Nucleus accumbens (tissue), 56 donors: ENCODE measurements around the gene TAPT1.
"Not testable (repeated sequence)": the region's sequence is repeated elsewhere in the genome, so short reads cannot be mapped to it uniquely, and the experiment has no call there.

Source experiments
- DNase-seq, 56 donors: peaks; one replicate each; lab custom pipeline; 2025; lab: John Stamatoyannopoulos, UW

TAPT1 gene

DNA sequence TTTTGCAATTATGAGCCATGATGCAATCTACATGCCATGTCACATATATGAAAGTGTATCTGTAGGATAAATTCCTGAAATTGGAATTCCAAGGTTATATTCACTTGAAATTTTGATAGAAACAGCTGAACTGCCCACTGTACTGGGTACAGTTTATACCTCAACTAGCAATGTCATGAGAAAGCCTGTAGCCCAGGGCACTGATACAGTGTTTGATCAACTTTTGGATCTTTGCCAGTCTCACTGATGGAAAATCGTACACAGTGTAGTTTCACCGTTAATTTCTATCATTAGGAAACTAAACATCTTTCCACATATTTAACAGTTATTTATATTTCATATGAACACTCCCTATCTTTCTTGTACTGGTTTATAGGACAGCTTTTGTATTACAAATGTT lies 34.2 kb downstream of the TAPT1 start:
- DNase-seq = no peak

DNA sequence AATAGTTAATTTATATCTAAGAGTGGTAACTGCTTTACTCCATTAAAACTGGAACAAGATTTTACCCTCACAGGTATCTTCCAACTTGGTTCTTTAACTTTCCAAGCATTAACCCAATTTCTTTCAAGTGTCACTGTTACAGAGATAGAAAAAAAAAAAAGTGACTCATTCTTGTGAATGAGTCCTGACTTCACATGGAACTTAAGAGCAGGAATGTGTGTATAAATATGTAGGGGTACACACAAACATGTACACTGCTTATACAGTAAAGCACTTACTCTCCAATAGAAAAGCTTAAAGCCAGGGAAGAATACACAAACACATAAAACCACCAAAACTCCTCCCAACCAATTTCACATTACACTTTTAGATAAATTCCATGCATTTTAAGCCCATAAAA lies 38.8 kb downstream of the TAPT1 start:
- DNase-seq = no peak

DNA sequence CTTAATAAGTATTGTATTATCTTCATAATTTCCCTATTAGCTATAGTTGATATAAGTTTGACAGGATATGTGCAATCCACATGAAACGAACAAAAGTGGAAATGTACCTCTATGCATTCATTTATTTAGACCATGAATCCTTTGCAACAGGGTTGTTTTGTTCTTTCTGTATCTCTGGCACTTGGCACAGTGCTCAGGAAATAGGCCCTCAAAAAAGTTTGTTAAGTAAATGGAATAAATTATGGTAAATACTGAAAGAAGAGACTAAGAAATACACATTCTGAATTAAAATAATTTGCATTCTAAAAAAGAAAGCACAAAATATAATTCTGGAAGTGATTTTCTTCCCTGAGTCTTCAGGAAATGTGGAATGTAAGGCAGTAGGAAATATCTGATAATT lies 39.3 kb downstream of the TAPT1 start:
- DNase-seq = no peak

DNA sequence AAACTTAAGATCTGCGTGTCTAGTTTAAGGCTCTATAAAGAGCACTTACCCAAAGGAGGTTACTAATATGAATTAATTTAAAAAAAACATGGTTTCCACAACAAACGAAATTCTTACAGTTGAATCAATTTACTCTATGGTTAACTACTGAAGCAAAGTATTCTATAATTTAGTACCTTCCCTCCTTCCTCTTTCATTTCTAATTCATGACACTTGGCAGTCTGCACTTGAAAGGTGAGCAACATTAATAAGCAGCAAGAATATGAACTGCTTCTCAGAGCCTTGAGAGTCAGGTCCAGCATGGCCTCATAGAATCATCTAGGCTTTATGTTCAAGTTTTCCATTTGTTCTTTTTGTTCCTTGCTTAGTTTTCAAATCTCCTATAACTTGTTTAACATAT lies 42.7 kb downstream of the TAPT1 start:
- no peak for DNase-seq

DNA sequence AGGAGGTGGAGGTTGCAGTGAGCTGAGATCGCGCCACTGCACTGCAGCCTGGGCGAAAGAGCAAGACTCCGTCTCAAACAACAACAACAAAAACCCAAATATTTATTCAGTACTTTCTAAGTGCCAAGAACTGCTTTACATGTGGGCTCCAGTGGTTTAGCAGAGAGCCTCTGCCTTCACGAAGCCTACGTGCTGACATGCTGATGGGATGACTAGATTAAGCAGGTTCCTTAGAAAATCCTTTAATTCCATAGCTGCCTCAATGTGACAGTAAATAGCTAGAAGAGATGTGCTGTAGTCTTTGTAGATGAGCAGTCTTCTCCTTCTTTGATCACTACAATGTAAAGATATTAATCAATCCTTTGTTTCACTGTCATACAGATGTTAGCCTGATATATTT lies 49.6 kb downstream of the TAPT1 start:
- DNase-seq = no peak

DNA sequence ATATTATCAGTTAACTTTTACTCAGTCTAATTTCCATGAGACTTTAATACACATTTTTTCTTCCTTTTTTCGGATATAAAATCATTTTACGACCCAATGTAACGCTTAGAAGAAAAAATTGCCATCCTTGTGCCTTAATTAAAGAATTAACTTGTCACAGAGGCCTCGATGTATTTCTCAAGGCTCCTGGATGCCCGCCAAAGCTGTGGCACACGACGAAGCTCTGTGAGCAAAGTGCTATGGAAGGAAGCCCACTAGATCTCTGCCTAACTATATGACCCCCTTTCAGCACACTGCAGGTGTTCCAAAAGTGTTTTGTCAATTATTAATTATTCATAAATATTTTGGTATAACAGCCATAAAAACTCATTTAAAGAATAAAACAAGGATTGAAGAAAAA lies 54.4 kb downstream of the TAPT1 start:
- DNase-seq = no peak

DNA sequence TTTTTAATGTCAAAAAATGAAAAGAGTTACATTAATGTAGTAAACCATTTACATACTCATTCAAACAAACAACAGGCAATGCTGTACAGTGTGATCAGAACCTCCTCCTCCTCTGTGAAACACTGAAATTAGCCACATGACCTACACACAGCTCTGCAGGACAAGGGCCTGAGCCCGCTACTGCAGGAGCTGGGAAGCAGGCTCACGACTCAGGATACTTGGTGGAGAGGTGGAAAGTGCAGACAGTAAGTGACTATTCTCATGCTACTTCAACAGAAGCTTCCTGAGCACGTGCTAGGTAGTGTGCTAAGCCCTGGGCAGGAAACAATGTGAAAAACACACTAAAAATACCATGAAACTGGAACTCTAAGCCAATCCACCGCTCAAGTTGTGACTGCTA lies 56.8 kb downstream of the TAPT1 start:
- DNase-seq = no peak

DNA sequence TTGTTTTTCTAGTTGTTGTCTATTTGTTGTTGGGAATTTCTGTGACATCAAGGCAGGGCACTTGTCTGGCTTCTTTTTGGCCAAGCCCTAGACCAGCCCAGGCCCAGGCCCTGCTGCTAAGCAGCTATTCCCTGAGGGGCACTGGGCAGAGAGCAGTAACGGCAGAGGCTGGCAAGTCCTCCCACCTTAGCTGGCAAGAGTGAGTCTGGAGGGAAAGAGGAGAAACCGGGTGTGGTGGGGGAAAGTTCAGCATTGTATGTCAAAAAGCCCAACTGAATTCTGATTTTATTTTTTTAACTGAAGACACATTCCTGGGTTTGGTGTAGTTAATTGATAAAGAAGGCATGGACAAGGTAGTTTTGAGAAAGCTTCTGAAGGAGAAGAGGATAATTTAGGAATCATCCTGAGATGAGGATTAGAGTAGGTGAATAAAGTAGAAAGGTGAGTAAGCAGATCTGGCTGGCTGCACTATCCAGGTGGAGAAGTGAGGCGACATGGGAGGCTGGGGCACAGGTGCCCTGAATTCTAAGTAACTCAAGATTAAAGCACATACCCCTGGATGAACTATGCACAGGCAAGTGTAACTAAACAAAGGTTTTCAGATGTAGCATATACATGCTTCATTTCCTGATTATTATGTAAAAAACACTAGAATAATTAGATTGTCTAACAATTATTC lies 57.4 kb downstream of the TAPT1 start:
- DNase-seq = no peak

DNA sequence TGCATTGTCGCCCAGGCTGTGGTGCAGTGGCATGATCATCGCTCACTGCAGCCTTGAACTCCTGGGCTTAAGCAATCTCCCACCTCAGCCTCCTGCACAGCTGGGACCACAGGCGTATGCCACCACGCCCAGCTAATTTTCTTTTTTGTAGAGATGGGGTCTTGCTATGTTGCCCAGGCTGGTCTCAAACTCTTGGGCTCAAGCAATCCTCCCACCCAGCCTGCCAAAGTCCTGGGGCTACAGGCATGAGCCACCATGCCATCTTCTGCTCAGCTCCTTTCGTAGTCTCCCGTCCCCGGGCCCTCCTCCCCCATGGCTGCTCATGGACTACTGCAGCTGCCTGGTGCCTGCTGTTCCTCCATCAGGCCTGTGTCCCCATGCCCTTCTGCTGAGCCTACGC lies 58.1 kb downstream of the TAPT1 start:
- no peak for DNase-seq

DNA sequence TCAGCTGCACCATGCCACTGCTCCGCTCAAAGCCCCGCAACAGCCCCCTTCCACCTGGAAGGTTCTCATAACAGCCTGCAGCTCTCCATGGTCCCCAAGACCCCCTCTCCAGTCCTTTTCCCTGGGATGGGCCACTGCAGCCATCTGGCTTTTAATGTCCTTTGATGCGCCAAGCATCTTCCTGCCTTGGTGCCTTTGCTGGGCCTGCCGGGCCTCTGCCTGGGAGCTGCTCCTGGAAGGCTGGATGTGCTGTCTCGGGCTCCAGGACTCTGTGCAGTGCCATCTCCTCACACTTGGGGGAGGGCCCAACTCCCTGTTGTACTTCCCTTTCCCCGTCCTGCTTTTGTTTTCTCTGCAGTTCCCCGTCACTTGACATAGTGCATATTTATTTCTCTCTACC lies 60.3 kb downstream of the TAPT1 start:
- DNase-seq = no peak

DNA sequence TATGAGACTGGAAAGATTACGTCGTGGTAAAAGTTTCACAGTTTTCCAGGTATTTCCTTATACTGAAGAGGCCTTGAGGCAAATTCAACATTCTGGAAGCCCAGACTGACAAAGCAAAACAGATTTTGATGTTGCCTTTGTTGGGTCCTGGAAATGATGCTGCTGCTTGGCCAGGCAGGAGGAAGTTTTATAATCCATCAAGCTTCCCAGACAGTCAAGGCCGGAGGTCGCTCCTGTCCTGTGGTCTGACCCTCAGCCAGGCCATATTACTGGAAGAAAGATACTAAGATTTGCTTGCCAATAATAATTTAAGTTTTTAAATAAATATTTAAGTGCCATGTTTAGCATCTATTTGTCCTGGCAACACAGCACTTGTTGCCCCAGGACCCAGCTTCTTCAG lies 63.4 kb downstream of the TAPT1 start:
- no peak for DNase-seq

DNA sequence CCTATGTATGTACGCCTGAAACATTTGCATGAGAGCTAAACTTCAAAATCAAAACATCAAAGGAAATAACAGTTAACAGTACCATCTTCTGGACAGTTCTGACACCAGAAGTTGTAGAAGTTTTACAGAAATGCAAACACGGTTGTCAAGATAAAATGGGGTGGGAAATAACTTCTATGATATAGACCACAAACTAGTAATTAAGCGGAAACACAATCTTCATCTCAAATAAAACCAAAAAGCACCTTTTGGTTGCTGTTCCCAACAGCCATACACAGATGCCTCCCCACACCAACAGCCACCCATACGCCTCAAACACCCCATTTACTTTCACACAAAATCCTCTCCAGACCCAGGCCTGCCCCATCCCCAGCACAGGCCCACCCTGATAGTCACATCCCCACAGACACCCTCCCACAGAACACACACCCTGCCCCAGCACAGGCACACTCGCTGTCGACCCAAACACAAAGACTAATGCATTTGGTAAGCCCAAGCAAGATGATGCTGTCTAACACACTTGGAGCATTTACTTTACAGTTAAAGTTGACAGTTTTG lies 64.3 kb downstream of the TAPT1 start:
- no peak for DNase-seq

DNA sequence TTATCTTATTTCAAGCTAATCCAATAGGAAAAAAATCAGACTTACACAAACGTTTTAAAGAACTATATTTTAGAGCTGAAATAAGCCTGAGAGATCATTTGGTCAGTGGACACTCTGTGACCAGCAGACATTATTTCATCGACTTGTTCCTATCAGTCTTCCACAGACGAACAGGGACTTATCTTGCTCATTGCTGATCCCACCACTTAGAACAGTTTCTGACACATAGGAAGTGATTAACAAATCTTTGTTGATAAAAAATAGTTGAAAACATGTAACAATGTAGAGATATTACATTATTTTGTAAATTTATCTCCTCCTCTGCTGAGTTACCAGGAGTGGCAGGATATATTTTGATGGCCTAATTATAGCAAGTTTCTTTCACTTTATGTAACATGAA lies 65.8 kb downstream of the TAPT1 start:
- no peak for DNase-seq

DNA sequence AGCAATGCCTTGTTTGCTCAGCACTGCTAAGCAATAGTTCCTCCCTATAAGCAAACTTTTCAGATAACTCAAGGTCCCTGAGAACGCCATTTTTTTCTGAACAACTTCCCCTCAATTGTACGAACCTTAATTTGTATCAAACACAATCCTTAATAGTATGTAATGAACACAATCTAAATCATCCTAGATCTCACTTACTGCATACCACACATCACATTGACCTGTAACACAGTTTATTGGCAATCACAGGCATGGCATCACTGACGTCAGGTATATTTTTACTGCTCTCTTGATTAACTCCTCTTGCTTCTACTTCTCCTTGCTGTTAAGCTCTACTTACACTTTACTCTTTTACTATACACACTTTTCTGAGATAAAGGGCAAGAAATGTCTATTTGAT lies 67.0 kb downstream of the TAPT1 start:
- no peak for DNase-seq

DNA sequence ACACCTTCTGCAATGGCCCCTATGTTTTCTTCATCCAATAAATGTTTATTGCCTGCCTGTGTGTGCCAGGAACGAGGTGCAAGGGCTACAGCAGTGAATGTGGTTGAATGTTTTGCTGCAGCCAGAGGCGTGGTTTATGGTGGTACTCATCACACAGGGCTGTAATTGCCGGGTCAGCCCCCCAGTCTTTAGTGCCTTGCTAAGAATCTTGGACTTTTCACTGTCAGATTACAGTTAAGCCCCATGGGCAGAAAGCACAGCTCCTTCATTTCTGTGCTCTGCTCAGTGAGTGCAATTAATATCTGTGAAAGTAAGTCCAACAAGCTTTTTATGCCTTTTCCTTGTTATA lies 67.8 kb downstream of the TAPT1 start:
- no peak for DNase-seq

DNA sequence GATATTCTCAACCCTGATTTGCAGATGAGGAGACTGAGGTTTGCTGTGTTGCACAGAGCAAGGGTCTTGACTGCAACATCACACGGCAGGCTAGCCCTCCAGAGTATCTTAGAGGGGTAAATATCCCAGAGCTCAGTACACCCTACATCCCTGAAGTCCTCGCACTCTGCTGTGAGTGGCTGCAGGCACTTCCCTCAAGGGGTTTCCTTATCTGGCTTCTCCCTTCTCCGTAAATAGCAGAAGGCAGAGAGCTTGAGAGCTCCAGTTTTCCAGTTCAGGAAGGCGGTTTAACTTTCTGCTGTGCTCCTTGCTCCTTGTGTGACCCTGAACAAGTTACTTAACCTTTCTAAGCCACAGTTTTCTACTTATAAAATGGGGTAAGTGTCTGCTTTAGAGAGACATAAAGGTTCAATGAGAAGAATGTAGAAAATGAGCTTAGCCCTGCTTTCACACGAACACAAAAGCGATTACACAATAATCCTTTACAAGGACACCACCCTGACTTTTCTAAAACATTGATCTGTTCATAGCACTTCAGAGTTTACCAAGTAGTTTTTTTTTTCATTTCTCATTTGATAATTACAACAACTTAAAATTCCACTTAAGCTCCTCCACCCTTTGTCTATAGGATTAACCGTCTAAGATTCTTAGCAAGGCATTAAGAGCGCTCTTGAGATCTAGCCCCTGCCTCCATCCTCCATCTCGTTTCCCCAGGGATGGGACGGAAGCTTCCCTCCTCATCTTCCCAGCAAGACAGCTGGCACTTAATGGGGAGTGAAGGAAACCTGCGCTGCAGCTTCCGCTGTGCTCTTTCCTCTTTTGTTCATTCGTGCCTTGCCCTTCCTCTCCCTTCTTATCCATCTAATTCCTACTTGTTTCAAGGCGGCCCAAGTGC lies 68.4 kb downstream of the TAPT1 start:
- no peak for DNase-seq

DNA sequence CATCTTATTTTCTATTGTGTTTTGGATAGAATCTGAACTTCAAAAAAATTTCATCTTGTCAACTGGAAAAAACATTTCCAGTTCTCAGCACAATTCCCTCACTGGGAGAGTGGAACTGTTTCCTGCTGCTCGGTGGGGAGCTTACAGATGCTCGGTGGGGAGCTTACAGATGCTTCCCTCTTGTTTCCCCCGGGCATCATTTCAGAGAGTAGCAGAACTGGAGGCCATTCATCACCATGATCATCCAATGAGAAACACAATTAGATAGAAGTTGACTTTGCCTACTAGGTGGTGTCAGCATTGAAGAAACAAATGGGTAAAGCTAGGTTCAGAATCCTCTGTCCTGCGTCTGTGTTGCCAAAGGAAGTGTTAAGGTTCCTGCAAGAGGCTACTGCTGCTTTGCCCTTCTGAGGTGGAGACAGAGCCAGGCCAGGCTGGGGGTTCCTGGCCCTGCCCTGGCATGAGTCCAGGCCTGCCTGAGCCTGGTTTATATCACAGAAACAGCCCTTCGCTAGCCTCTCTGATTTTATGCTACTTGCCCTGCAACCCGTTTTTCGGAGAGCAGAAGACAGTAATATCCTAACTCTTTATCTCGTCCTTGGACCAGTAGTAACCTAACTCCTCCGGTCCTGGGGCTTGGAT lies 70.6 kb downstream of the TAPT1 start:
- no peak for DNase-seq

DNA sequence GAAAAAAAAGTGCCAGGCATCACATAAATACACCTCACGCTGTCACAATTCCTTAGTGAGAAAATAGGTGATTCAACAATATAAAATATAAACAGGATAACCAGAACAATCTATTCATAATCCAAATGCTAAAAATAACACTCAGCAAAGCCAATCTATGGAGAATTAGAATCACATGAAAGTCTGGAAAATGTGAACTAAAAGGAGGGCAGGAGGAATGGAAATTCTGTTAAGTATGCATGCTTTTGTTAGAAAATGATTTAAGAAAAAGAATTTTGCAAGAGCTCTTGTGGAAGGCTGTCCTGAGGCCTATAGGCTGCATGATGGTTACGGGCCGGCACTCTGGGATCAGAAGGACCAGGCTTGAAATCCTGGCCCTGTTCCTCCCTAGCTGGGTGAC lies 71.8 kb downstream of the TAPT1 start:
- DNase-seq = no peak

DNA sequence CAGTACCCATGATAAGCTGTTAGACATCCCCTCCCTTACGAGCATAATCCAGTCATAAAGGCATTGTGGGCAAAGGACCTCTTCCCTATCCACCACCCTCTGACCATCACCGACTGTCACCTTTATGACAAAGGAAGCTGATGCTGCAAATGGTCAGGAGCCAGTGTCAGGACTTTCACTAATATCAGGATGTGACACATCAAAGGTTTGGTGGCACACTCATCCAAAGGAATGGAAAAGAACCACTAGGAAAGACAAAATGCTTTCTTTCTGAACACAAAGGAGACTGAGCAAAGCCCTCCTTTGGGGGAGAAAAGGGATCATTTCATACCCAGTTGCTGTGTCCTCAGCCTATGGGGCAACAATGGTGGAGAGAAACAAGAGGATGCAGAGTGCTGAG lies 75.6 kb downstream of the TAPT1 start:
- no peak for DNase-seq

DNA sequence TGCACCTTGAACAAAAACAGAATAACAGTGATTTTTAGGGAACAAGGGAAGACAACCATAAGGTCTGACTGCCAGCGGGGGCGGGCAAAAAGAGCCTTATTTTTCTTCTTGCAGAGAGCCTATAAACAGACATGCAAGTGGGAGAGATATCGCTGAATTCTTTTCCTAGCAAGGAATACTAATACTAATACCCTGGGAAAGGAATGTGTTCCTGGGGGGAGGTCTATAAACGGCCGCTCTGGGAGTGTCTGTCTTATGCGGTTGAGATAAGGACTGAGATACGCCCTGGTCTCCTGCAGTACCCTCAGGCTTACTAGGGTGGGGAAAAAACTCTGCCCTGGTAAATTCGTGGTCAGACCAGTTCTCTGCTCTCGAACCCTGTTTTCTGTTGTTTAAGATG lies 81.4 kb downstream of the TAPT1 start:
- not testable (repeated sequence) for DNase-seq

DNA sequence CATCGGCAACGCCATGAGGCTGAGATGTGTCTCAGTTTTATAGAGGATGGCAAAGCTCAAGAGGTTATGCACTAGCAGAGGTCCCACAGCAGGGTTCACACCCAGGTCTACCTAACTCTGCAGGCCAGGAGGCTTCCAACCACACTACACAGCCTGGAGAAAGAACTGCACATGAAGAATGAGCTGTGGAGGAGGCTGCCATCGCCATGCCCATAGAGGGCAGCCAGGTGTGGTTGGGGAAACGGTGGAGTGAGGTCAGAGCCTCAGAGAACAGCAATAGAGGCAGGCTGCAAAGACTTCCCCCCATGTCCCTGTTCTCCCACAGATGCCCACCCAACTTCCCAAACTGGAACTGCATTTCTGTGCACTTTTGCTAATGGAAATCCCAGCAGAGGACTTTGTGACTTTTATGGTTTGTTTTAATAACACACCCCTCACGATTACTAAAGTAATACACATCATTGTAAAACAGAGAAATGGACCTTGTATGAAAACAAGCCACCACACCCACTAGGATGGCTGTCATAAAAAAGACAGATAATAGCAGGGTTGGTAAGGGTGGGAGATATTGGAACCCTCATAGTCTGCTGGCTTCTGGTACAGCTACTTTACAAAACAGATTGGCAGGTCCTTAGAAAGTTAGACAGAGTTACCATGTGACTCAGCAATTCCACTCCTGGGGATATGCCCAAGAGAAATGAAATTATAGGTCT lies 83.5 kb downstream of the TAPT1 start:
- no peak for DNase-seq
